Measurements from ENCODE around the gene CEACAM19. TPM values are rescaled to one million over a fixed set of nuclear protein-coding genes. Genes with fewer than 3 reads are reported as not detected.
A peak's percentile ranks its signal among the peaks of the same experiment; 100 is the strongest.
"Not testable (repeated sequence)": the region's sequence is repeated elsewhere in the genome, so short reads cannot be mapped to it uniquely, and the experiment has no call there.

Gene CEACAM19
- polyA plus RNA-seq, 4 donors = 4.3 to 53.0 (median 21.6) TPM

DNA sequence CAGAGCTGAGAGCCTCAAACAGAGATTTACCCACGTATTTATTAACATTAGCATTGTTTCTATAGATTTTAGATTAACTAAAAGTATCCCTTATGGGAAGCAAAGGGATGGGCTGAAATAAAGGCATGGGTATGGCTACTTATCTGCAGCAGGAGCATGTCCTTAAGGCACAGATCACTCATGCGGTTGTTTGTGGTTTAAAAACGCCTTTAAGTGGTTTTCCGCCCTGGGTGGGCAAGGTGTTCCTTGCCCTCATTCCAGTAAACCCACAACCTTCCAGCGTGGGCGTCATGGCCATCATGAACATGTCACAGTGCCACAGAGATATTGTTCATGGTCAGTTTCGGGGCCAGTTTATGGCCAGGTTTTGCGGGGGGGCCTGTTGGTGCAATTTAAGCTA lies 39.7 kb upstream of the CEACAM19 start:
- not testable (repeated sequence) for H3K27me3 ChIP-seq (ENCODE audit: control insufficient read depth in 3 of 3, insufficient read depth in 3 of 3, low read length in 3 of 3); FAIRE-seq; H3K4me3 ChIP-seq (ENCODE audit: low read depth in 1 of 3, low read length in 3 of 3); DNase-seq; H3K9me3 ChIP-seq (ENCODE audit: control insufficient read depth in 2 of 2, insufficient read depth in 1 of 2, low read depth in 1 of 2, low read length in 1 of 2); H3K27ac ChIP-seq (ENCODE audit: low read depth in 1 of 3, low read length in 2 of 3)
- 75 to 89% (median 80%) methylated on average over 8 of the region's 8 CpGs for WGBS, 3 donors
- H3K36me3 ChIP-seq (ENCODE audit: control insufficient read depth in 3 of 3, insufficient read depth in 2 of 3, low read depth in 1 of 3, low read length in 3 of 3) = peaks cover 0 to 45% (median 3%) of the 10 kb centered on the region in 3 donors
- peaks cover 0 to 25% (median 4%) of the 10 kb centered on the region in 3 donors for H3K4me1 ChIP-seq (ENCODE audit: control insufficient read depth in 3 of 3, insufficient read depth in 2 of 3, low read depth in 1 of 3, low read length in 2 of 3)

DNA sequence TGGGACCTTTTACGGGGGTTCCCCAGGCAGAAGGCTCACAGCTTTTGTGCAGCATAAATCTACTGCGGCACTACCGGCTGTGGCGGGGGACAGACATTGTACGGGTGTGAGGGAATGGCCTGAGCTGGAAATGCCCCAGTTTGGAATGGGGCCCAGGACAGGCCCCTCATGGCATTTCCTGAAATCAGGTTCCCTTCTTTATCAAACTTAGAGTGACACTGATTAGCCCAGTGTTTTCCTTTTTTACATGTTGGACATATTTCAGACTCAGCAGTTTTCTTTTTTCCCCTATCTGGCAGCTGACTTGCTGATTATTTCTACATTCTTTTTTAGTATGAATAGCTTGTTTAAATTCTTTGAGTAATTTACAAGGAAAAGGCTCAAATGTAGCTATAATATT lies 37.2 kb upstream of the CEACAM19 start:
- 10 to 27% (median 18%) methylated on average over 5 of the region's 5 CpGs for WGBS, 3 donors

DNA sequence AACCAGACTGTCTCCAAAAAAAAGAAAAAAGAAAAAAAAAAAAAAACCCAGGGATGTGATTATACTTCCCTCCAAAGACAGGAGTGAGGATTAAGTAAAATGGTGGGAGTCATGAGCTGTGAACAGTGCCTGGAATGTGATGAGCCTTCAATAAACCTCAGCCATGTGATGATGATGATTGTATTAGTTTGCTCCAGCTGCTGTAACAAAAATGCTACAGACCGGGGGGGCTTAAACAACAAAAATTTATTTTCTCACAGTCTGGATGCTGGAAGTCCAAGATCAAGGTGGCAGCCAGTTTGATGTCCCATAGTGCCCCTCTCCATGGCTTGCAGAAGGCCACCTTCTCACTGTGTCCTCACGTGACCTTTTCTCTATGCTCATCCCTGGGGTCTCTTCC lies 36.5 kb upstream of the CEACAM19 start:
- Histone ChIP-seq H3K4me3 (ENCODE audit: low read depth in 1 of 3, low read length in 3 of 3) (no peak overlapping the region), H3K9me3 (ENCODE audit: control insufficient read depth in 2 of 2, insufficient read depth in 1 of 2, low read depth in 1 of 2, low read length in 1 of 2) (peaks cover 0 to 4% of the 10 kb centered on the region in 2 donors), H3K4me1 (ENCODE audit: control insufficient read depth in 3 of 3, insufficient read depth in 2 of 3, low read depth in 1 of 3, low read length in 2 of 3) (peaks cover 4 to 50% (median 4%) of the 10 kb centered on the region in 3 donors), H3K36me3 (ENCODE audit: control insufficient read depth in 3 of 3, insufficient read depth in 2 of 3, low read depth in 1 of 3, low read length in 3 of 3) (peaks cover 0 to 20% (median 0%) of the 10 kb centered on the region in 3 donors), H3K27me3 (ENCODE audit: control insufficient read depth in 3 of 3, insufficient read depth in 3 of 3, low read length in 3 of 3) (no peaks in the 10 kb centered on the region), H3K27ac (ENCODE audit: low read depth in 1 of 3, low read length in 2 of 3) (peak overlapping the region in 1 of 3 donors; percentile 42)
- no peak for DNase-seq
- 94 to 100% (median 98%) methylated on average over 2 of the region's 2 CpGs for WGBS, 3 donors
- FAIRE-seq = no peak

More for the DNA sequence above, 37.2 kb upstream of the CEACAM19 start:
- DNase-seq; H3K27me3 ChIP-seq (ENCODE audit: control insufficient read depth in 3 of 3, insufficient read depth in 3 of 3, low read length in 3 of 3); FAIRE-seq; H3K9me3 ChIP-seq (ENCODE audit: control insufficient read depth in 2 of 2, insufficient read depth in 1 of 2, low read depth in 1 of 2, low read length in 1 of 2); H3K4me3 ChIP-seq (ENCODE audit: low read depth in 1 of 3, low read length in 3 of 3): not testable (repeated sequence)
- Histone ChIP-seq H3K27ac (ENCODE audit: low read depth in 1 of 3, low read length in 2 of 3) (peak overlapping the region in 1 of 3 donors; percentile 42), H3K4me1 (ENCODE audit: control insufficient read depth in 3 of 3, insufficient read depth in 2 of 3, low read depth in 1 of 3, low read length in 2 of 3) (peaks cover 4 to 47% (median 4%) of the 10 kb centered on the region in 3 donors), H3K36me3 (ENCODE audit: control insufficient read depth in 3 of 3, insufficient read depth in 2 of 3, low read depth in 1 of 3, low read length in 3 of 3) (peaks cover 0 to 25% (median 0%) of the 10 kb centered on the region in 3 donors)

DNA sequence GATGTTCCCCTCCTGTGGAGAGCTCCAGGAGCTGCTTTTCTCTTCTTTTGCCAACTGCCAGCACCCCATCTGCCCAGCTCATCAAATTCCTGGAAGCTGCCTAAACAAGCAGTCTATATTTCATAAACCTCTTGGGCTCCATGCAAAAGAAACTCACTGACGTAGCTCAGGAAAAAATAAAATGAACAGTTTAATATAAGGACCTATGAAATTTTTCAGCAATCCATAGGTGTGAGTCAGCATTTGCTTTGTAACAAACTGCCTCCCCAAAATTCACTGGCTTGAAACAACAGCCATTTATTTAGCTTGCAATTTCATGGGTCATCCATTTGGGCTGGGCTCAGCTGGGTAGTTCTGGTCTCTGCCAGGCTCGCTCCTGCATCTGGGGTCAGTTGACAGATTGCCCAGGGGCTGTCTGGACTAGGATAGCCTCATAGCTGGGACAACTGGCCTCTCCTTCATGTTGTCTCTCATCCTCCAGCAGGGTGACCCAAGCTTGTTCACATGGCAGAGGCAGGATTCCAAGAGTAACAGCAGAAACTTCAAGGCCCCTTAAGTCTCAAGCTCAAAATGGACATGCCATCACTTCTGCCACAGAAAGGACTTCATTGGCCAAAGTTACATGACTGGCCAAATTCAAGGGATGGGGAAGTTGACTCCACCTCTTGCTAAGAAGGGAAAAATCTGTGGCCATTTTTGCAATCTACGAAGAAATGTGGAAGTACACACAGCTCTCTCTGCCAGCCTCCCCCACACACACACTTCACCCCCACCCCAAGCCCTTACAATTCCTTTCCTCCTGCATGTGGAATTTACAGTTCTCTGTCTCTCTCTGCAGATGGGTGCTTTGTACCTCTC lies 35.5 kb upstream of the CEACAM19 start:
- 76 to 96% (median 80%) methylated on average over 3 of the region's 3 CpGs for WGBS, 3 donors
- Histone ChIP-seq H3K9me3 (ENCODE audit: control insufficient read depth in 2 of 2, insufficient read depth in 1 of 2, low read depth in 1 of 2, low read length in 1 of 2) (peaks cover 0 to 4% of the 10 kb centered on the region in 2 donors), H3K36me3 (ENCODE audit: control insufficient read depth in 3 of 3, insufficient read depth in 2 of 3, low read depth in 1 of 3, low read length in 3 of 3) (peaks cover 0 to 10% (median 0%) of the 10 kb centered on the region in 3 donors), H3K4me3 (ENCODE audit: low read depth in 1 of 3, low read length in 3 of 3) (no peak overlapping the region), H3K4me1 (ENCODE audit: control insufficient read depth in 3 of 3, insufficient read depth in 2 of 3, low read depth in 1 of 3, low read length in 2 of 3) (peaks cover 4 to 60% (median 4%) of the 10 kb centered on the region in 3 donors), H3K27ac (ENCODE audit: low read depth in 1 of 3, low read length in 2 of 3) (peak overlapping the region in 2 of 3 donors; percentile 43 to 66), H3K27me3 (ENCODE audit: control insufficient read depth in 3 of 3, insufficient read depth in 3 of 3, low read length in 3 of 3) (no peaks in the 10 kb centered on the region)
- DNase-seq = no peak
- no peak for FAIRE-seq

DNA sequence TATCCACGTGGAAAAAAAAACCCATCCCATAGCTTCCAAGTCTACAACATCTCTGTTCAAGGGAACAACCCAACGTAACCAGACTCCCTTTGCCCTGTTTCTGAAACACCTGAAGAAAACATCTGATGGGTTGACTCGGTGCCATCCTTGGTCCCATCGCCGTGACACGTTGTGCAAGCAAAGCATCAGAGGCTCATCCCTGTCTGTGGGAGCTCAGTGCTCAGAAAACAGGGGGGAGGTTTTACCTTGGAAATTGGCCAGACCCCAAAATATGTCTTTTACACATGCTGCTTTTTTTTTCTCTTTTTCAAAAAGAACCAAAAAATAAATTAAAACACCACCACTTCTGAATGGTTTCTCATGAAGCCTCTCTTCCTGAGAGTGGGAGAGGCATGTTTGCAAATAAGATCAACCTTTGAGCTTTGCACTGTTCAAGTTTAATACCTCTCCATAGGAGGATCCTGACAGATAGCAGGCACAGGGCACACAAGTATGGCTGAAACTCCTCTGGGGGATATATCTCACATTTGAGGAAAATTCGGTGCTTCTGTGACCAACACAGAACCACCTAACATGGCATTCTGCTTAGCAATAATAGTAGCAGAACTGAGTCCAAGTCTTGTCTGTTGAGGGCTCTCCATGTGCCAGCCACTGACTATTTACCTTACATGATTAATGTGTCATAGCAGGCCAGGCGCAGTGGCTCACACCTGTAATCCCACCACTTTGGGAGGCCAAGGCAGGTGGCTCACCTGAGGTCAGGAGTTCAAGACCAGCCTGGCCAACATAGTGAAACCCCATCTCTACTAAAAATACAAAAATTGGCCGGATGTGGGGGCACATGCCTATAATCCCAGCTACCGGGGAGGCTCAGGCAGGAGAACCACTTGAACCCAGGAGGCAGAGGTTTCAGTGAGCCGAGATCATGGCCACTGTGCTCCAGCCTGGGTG lies 34.6 kb upstream of the CEACAM19 start:
- Histone ChIP-seq H3K4me1 (ENCODE audit: control insufficient read depth in 3 of 3, insufficient read depth in 2 of 3, low read depth in 1 of 3, low read length in 2 of 3) (peaks cover 4 to 68% (median 4%) of the 10 kb centered on the region in 3 donors), H3K27ac (ENCODE audit: low read depth in 1 of 3, low read length in 2 of 3) (peak overlapping the region; percentile 63 to 76 (median 66)), H3K9me3 (ENCODE audit: control insufficient read depth in 2 of 2, insufficient read depth in 1 of 2, low read depth in 1 of 2, low read length in 1 of 2) (peaks cover 0 to 4% of the 10 kb centered on the region in 2 donors), H3K36me3 (ENCODE audit: control insufficient read depth in 3 of 3, insufficient read depth in 2 of 3, low read depth in 1 of 3, low read length in 3 of 3) (peaks cover 0 to 6% (median 0%) of the 10 kb centered on the region in 3 donors), H3K4me3 (ENCODE audit: low read depth in 1 of 3, low read length in 3 of 3) (no peak overlapping the region), H3K27me3 (ENCODE audit: control insufficient read depth in 3 of 3, insufficient read depth in 3 of 3, low read length in 3 of 3) (no peaks in the 10 kb centered on the region)
- WGBS, 3 donors = 42 to 65% (median 54%) methylated on average over 11 of the region's 11 CpGs
- FAIRE-seq = no peak
- DNase-seq = peak; percentile 80

DNA sequence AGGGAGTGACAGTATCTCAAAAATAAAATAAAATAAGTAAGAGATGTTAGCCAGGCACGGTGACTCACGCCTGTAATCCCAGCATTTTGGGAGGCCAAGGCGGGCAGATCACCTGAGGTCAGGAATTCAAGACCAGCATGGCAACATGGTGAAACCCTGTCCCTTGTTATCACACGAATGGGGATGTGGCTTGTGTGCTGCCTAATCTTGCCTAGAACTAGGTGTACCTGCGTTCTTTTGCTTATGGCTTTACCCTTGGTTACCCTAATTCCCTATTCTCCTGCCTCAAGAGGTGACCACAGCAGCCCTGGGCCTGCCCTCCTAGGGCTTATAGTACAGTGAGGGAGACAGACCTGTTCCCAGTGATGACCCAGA lies 33.9 kb upstream of the CEACAM19 start:
- H3K27ac ChIP-seq (ENCODE audit: low read depth in 1 of 3, low read length in 2 of 3) = peak overlapping the region in 2 of 3 donors; percentile 66 to 76

DNA sequence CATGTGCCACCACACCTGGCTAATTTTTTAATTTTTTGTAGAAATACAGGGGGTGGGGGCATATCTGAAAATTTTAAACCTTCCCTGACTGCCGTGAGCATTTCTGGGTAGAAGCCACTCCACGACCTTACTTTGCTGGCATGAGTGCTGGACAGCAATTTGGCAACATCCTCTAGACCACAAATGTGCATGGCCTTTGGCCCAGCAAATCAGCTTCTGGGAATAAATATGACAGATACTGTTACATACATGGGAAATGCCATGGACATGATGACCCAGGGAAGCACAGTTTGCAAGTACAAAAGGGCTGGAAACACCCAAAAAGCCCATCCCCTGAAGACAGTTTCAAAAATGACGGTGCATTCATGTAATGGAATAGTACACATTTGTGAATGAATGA lies 30.8 kb upstream of the CEACAM19 start:
- no peak overlapping the region for H3K4me3 ChIP-seq (ENCODE audit: low read depth in 1 of 3, low read length in 3 of 3)
- FAIRE-seq (no peak), DNase-seq (no peak)
- H3K27ac ChIP-seq (ENCODE audit: low read depth in 1 of 3, low read length in 2 of 3) = peak overlapping the region in 1 of 3 donors; percentile 82
- H3K27me3 ChIP-seq (ENCODE audit: control insufficient read depth in 3 of 3, insufficient read depth in 3 of 3, low read length in 3 of 3) = no peaks in the 10 kb centered on the region
- H3K9me3 ChIP-seq (ENCODE audit: control insufficient read depth in 2 of 2, insufficient read depth in 1 of 2, low read depth in 1 of 2, low read length in 1 of 2) = no peaks in the 10 kb centered on the region
- peaks cover 0 to 5% (median 0%) of the 10 kb centered on the region in 3 donors for H3K36me3 ChIP-seq (ENCODE audit: control insufficient read depth in 3 of 3, insufficient read depth in 2 of 3, low read depth in 1 of 3, low read length in 3 of 3)
- H3K4me1 ChIP-seq (ENCODE audit: control insufficient read depth in 3 of 3, insufficient read depth in 2 of 3, low read depth in 1 of 3, low read length in 2 of 3) = peaks cover 4 to 68% (median 4%) of the 10 kb centered on the region in 3 donors
- 65 to 78% (median 70%) methylated on average over 3 of the region's 3 CpGs for WGBS, 3 donors

More for the DNA sequence above, 33.9 kb upstream of the CEACAM19 start:
- H3K4me3 ChIP-seq (ENCODE audit: low read depth in 1 of 3, low read length in 3 of 3) = no peak overlapping the region
- peaks cover 4 to 71% (median 4%) of the 10 kb centered on the region in 3 donors for H3K4me1 ChIP-seq (ENCODE audit: control insufficient read depth in 3 of 3, insufficient read depth in 2 of 3, low read depth in 1 of 3, low read length in 2 of 3)
- FAIRE-seq (no peak), DNase-seq (no peak)
- 76 to 86% (median 82%) methylated on average over 5 of the region's 5 CpGs for WGBS, 3 donors
- no peaks in the 10 kb centered on the region for H3K27me3 ChIP-seq (ENCODE audit: control insufficient read depth in 3 of 3, insufficient read depth in 3 of 3, low read length in 3 of 3)
- H3K9me3 ChIP-seq (ENCODE audit: control insufficient read depth in 2 of 2, insufficient read depth in 1 of 2, low read depth in 1 of 2, low read length in 1 of 2) = peaks cover 0 to 4% of the 10 kb centered on the region in 2 donors
- peaks cover 0 to 3% (median 0%) of the 10 kb centered on the region in 3 donors for H3K36me3 ChIP-seq (ENCODE audit: control insufficient read depth in 3 of 3, insufficient read depth in 2 of 3, low read depth in 1 of 3, low read length in 3 of 3)
